IPS-18c (cell line): ENCODE results near the gene PDLIM7.

Experiments
- H3K4me3 ChIP-seq: 2 replicates; pipeline ENCODE4 v1.7.0; 2013; ENCODE audit warnings: low read depth, mild to moderate bottlenecking, low read length, moderate library complexity; ENCODE audit not compliant: insufficient read depth
- H3K9me3 ChIP-seq: one replicate; pipeline ENCODE4 v1.6.1; 2013; ENCODE audit warnings: mild to moderate bottlenecking, low read length, moderate library complexity; ENCODE audit not compliant: control insufficient read depth, insufficient read depth

The PDLIM7 gene

GRCh38 chr5:177434437-177434836 is 63.0 kb downstream of the PDLIM7 start:
- H3K4me3 ChIP-seq = no peak overlapping the region
- no peaks in the 10 kb centered on the region for H3K9me3 ChIP-seq

GRCh38 chr5:177433658-177434217 is 63.7 kb downstream of the PDLIM7 start:
- Histone ChIP-seq H3K9me3 (no peaks in the 10 kb centered on the region), H3K4me3 (no peak overlapping the region)
